Mesodermal cell (in vitro differentiated cells): ENCODE data around the gene LIMS1.
"Not testable (repeated sequence)": the region's sequence is repeated elsewhere in the genome, so short reads cannot be mapped to it uniquely, and the experiment has no call there.

Experiments used
- H3K27ac ChIP-seq: 2 replicates; pipeline ENCODE4 v1.7.0; 2013; ENCODE audit warnings: mild to moderate bottlenecking, low read depth, low read length, moderate library complexity; ENCODE audit not compliant: severe bottlenecking
- H3K36me3 ChIP-seq: 2 replicates; pipeline ENCODE4 v1.7.1; 2013; ENCODE audit warnings: mild to moderate bottlenecking, low read length, moderate library complexity; ENCODE audit not compliant: control insufficient read depth, insufficient read depth
- H3K4me1 ChIP-seq: one replicate; pipeline ENCODE4 v1.7.1; 2013; ENCODE audit warnings: mild to moderate bottlenecking, low read length; ENCODE audit not compliant: insufficient read depth, control insufficient read depth, poor library complexity, severe bottlenecking
- H3K4me3 ChIP-seq: 2 replicates; pipeline ENCODE4 v1.7.0; 2013; ENCODE audit warnings: low read length, control low read depth, mild to moderate bottlenecking; ENCODE audit not compliant: insufficient read depth, poor library complexity, severe bottlenecking; ENCODE audit errors: extremely low read depth
- H3K9me3 ChIP-seq: 2 replicates; pipeline ENCODE4 v1.7.1; 2013; ENCODE audit warnings: mild to moderate bottlenecking, low read length, moderate library complexity; ENCODE audit not compliant: control insufficient read depth
- WGBS, 2 experiments: methylation state at CpG; one replicate each; pipeline ENCODE4 v1.1.5; 2013; ENCODE audit warnings: missing lambda C conversion rate in 2 of 2; ENCODE audit not compliant: insufficient coverage in 2 of 2; 5-methylcytosine and 5-hydroxymethylcytosine counted together

The LIMS1 gene

DNA sequence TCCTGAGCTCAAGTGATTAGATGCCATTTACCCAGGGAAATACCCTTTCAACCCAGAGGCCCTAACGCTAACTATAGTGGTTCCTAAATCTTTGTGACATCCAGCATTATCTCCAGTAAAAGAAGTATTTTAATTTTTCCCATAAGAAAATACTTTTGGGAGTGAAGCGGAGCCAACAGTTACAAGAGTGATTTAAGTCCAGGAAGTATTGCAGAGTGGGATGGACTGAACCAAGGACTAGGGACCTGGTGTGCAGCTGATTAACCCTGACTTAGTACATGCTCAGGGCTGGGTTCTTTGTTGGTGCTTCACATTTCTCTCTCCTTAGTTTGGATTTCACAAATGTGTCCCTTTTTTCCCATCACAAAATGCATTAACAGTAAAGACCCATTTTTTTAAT is 129.1 kb downstream of the LIMS1 start:
- not testable (repeated sequence) for H3K4me1 ChIP-seq, H3K9me3 ChIP-seq, H3K27ac ChIP-seq, H3K4me3 ChIP-seq, H3K36me3 ChIP-seq
- WGBS, 2 experiments = 100% methylated on average over 1 of the region's 2 CpGs

DNA sequence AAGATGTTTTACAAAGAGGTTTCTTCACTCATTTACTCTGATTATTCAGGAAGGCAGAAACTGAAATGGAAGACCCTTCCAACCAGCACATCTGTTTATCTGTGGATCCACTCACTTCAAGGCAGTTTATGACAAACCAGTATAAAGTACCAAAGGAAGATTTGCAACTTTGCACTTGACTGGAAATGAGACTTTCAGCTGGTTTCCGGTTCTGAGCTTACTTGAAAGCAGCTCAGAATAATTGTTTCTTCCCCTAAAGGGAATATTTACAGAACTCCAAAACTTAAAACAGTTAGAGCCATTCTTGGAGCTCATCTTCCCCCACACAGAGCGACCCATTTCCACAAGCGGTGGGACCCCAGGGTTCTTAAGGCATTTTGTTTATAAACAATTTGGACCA is 129.8 kb downstream of the LIMS1 start:
- H3K9me3 ChIP-seq = not testable (repeated sequence)
- WGBS, 2 experiments = 100% methylated on average over 1 of the region's 3 CpGs
- peaks cover 12% of the 10 kb centered on the region for H3K36me3 ChIP-seq

DNA sequence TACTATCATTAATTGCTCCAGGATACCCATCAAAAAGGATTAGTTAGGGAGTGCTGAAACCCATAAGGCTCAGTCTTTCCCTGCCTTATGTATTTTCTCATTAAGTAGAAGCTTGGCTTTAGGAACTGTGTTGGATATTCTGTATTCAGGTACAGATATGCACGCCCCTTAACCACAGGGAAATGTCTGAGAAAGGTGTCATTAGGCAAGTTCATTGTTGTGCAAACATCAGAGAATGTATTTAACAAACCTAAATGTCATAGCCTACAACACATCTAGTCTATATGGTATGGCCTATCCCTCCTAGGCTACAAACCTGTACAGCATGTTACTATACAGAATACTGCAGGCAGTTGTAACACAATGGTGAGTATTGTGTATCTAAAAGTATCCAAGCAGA is 130.7 kb downstream of the LIMS1 start:
- not testable (repeated sequence) for H3K9me3 ChIP-seq, H3K4me1 ChIP-seq, H3K4me3 ChIP-seq, H3K27ac ChIP-seq
- no CpG with 5 or more reads among the region's 1 CpG for WGBS, 2 experiments
- H3K36me3 ChIP-seq = peaks cover 14% of the 10 kb centered on the region

More for the DNA sequence above, 129.8 kb downstream of the LIMS1 start:
- H3K27ac ChIP-seq, H3K4me1 ChIP-seq, H3K4me3 ChIP-seq: not testable (repeated sequence)

DNA sequence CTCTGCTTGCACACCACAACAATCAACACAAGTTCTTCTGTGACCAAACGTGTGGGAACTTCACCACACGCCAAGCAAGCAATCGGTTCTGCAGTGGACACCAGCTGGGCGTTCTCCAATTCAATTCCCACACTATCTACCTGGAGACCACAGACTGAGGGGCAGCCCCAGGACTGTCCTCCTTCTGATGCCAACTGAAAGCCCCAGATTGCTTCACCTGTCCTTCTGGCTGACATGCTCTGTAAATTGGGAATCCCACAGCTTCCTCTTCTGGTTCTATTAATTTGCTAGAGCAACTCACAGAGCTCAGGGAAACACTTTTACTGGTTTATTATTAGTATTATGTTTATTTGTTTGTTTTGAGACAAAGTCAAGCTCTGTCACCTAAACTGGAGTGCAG is 131.7 kb downstream of the LIMS1 start:
- H3K36me3 ChIP-seq = peaks cover 14% of the 10 kb centered on the region
- not testable (repeated sequence) for H3K4me3 ChIP-seq, H3K27ac ChIP-seq, H3K9me3 ChIP-seq, H3K4me1 ChIP-seq
- 100% methylated on average over 2 of the region's 4 CpGs; no CpG with 5 or more reads in 1 of the 2 experiments for WGBS, 2 experiments

DNA sequence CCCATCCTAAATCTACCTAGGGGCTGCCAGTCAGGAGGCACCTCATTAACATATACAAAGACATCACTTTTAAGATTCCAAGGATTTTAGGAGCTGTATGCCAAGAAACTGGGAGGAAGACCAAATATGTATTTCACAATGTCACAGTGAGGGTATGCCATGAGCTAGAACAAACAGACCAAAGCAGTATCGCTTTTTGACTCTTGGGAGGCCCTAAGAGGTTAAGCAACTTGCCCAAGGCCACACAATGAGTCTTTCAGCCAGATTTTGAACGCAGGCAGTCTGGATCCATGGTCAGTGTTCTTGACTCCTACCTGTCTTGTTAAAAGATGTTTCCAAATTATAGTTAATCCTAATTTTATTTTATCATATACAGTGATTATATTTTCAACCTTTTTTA is 132.9 kb downstream of the LIMS1 start:
- H3K9me3 ChIP-seq, H3K4me3 ChIP-seq, H3K4me1 ChIP-seq, H3K27ac ChIP-seq: not testable (repeated sequence)
- WGBS, 2 experiments = 89% methylated on average over 1 of the region's 2 CpGs
- H3K36me3 ChIP-seq = peaks cover 17% of the 10 kb centered on the region

DNA sequence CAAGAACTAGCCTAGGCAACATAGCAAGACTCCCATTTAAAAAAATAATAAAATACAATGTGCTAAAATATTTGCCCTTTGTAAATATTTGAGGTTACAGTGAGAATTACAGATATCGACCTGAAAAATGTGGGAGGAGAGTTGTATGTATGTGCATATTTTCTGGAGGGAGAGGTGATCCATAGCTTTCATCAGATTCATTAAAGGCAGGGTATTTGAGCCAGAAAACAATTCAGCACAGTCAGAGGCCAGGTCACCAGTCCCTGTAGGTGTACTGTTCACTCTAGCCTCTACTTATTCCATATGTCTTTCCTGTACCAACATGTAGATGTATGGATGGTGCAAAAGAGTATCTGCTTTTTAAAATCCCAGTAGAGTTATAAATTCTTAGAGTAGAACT is 136.0 kb downstream of the LIMS1 start:
- peaks cover 29% of the 10 kb centered on the region for H3K36me3 ChIP-seq
- WGBS, 2 experiments = 100% methylated on average over 1 of the region's 1 CpG; no CpG with 5 or more reads in 1 of the 2 experiments
- not testable (repeated sequence) for H3K27ac ChIP-seq, H3K4me3 ChIP-seq, H3K9me3 ChIP-seq, H3K4me1 ChIP-seq

DNA sequence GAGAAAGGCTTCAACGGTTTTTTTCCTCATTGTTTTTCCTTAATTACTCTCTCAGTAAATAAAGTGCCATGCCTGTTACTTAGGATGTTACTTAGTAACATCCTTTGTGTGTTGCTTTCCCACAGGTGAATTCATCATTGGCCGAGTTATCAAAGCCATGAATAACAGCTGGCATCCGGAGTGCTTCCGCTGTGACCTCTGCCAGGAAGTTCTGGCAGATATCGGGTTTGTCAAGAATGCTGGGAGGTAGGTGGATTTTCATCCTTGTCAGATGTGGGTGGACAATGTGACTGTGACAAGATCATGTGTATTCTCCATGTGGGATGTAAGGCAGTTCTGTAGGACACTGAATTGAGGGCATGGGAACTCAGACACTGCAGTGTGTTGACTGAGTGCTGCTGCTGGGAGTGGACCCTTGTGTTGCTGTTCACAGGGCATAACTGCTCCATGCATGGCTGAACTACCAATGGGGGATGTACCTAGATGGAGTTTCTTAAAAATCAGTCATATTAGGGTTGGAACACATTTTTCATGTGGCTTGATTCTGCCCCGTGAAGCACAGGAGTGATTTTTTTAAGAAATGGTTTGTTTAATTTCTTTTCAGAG is 138.0 kb downstream of the LIMS1 start:
- peaks cover 43% of the 10 kb centered on the region for H3K36me3 ChIP-seq
- not testable (repeated sequence) for H3K9me3 ChIP-seq, H3K4me1 ChIP-seq, H3K27ac ChIP-seq, H3K4me3 ChIP-seq
- WGBS, 2 experiments = no CpG with 5 or more reads among the region's 6 CpGs

DNA sequence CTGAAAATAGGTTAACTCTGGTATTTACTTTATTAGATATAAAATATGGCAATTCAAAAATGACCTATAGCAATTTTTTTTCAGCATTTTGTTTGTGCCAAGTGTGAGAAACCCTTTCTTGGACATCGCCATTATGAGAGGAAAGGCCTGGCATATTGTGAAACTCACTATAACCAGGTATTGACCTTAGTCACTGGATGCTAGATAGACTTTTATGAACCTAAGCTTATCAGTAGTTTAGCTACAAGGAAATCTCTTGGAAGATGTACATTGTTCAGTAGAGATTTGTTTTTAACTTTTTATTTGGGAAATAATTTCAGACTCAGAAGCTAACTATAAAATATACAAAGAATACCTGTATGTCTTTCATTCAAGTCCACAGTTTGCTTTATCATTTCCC is 142.3 kb downstream of the LIMS1 start:
- H3K4me1 ChIP-seq, H3K9me3 ChIP-seq, H3K27ac ChIP-seq, H3K4me3 ChIP-seq: not testable (repeated sequence)
- no CpG with 5 or more reads among the region's 1 CpG for WGBS, 2 experiments
- H3K36me3 ChIP-seq = peaks cover 45% of the 10 kb centered on the region

DNA sequence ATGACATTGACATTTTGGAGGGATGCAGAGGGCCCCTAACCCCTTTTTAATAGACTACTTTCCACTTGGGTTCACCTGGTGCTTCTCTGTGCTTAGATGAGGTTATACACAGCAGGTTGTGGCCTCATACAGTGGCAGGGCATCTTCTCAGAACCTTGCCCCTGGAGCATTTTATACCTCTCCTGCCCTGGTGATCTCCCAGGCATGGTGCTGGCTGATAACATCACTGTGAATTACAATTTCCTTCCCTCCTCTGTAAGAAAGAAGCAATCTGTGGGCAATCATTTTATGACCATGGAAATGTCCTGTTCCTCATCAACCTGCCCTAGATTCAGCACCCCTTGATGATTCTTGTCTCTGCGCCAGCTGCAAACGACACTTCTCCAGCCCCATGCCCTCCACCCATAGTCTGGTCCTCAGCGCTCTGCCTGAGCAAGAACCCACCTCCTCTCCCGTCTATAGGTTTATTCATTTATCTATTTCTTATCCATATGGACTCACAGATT is 143.0 kb downstream of the LIMS1 start:
- H3K27ac ChIP-seq, H3K4me3 ChIP-seq, H3K9me3 ChIP-seq, H3K4me1 ChIP-seq: not testable (repeated sequence)
- peaks cover 46% of the 10 kb centered on the region for H3K36me3 ChIP-seq
- WGBS, 2 experiments = no CpG with 5 or more reads among the region's 4 CpGs

DNA sequence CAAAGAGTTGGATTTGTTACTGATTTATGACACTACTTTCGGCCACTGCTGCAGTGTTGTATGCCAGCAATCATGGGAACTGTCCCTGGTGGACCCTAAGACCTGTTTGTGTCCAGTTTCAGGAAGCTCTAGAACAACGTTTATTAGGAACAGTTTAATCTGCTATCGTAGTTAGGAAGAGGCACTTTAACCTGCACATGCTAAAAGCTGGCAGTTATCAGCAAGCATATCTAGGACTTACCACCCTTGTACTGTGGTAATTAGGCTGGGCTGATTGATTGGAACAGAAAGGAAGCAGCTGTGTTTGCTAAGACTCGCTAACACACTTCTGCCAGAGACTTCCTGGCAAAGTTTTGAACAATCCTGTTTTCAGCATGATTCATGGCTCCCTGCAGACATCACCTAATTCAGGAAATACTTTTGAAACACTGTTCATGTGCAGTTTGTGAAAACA is 144.0 kb downstream of the LIMS1 start:
- H3K9me3 ChIP-seq, H3K4me1 ChIP-seq, H3K4me3 ChIP-seq: not testable (repeated sequence)
- H3K36me3 ChIP-seq = peaks cover 47% of the 10 kb centered on the region
- H3K27ac ChIP-seq = peak overlapping the region; percentile 59
- WGBS, 2 experiments = 88 to 100% methylated on average over 1 to 2 of the region's 4 CpGs

DNA sequence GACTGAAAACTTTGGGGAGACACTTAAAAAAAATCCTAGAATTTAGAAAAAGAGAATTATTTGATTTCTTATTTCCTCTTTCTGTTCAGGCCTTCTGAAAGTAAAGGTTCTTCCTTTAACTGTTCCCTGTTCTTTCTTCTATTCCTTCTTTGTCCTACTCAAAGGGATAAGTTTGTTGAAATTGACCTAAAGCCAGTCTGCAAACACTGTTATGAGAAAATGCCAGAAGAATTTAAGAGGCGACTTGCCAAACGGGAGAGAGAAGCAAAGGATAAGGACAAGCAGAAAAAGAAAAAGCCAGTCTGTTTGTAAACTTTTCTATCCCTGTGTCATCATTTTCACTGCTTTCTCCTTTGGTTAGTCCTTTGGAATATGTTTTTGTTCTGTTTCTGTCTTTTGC is 146.5 kb downstream of the LIMS1 start:
- H3K27ac ChIP-seq, H3K4me3 ChIP-seq, H3K4me1 ChIP-seq, H3K9me3 ChIP-seq: not testable (repeated sequence)
- no CpG with 5 or more reads among the region's 2 CpGs for WGBS, 2 experiments
- H3K36me3 ChIP-seq = peaks cover 38% of the 10 kb centered on the region
